Measurements from ENCODE around the gene TRPT1.

Gene TRPT1

GRCh38 chr11:64255135-64256128 lies 29.4 kb upstream of the TRPT1 start:
- peak; percentile 96 for TF ChIP-seq KLF1 (tag by site-specific recombination; IDR thresholded peaks at IDR 0.05)
- TF ChIP-seq BCL11B (tag by site-specific recombination; IDR thresholded peaks at IDR 0.05; ENCODE audit: low read depth) = peak; percentile 74; the same call in 1 of the 2 replicates
- TF ChIP-seq ZNF24 (tag by site-specific recombination; IDR thresholded peaks at IDR 0.05) = no peak
- Histone ChIP-seq H3K4me1 (ENCODE audit: control insufficient read depth, insufficient read depth, low read length) (peaks cover 10% of the 10 kb centered on the region), H3K9me3 (ENCODE audit: control insufficient read depth, insufficient read depth, low read depth, low read length) (no peaks in the 10 kb centered on the region), H3K27ac (ENCODE audit: extremely low read depth, low read depth, low read length) (no peak overlapping the region), H3K36me3 (ENCODE audit: control insufficient read depth in 2 of 2, insufficient read depth in 1 of 2, low read length in 2 of 2) (peaks cover 0 to 52% of the 10 kb centered on the region in 2 experiments; a peak in 2 of 3 replicates), H3K4me3 (ENCODE audit: low read depth, low read length) (no peak overlapping the region)
- ChIA-PET CTCF (interaction anchor here (0.6 to 1.9 kb wide), 9 partner anchors 9 to 1967 kb away, joined by 3 to 5 read pairs (median 3); partner anchors contain the start of gene PPP1R14B), POLR2A (interaction anchor here (0.9 to 1.6 kb wide), 6 partner anchors 11 to 16 kb away, joined by 3 to 6 read pairs (median 3); no protein-coding TSS in a partner anchor)

GRCh38 chr11:64254326-64254725 lies 28.3 kb upstream of the TRPT1 start:
- CTCF ChIA-PET = interaction anchor here (1.9 kb wide), 1 partner anchor 8 kb away, joined by 5 read pairs; the partner anchor contains the start of gene PPP1R14B
- POLR2A ChIA-PET = interaction anchor here (1.0 to 1.6 kb wide), 4 partner anchors 13 to 69 kb away, joined by 3 to 4 read pairs (median 3); partner anchors contain the start of genes FKBP2 and STIP1

GRCh38 chr11:64253481-64253880 lies 27.5 kb upstream of the TRPT1 start:
- Histone ChIP-seq H3K4me1 (ENCODE audit: control insufficient read depth, insufficient read depth, low read length) (peaks cover 10% of the 10 kb centered on the region), H3K36me3 (ENCODE audit: control insufficient read depth in 2 of 2, insufficient read depth in 1 of 2, low read length in 2 of 2) (peaks cover 0 to 33% of the 10 kb centered on the region in 2 experiments; a peak in 2 of 3 replicates), H3K27ac (ENCODE audit: extremely low read depth, low read depth, low read length) (no peak overlapping the region), H3K9me3 (ENCODE audit: control insufficient read depth, insufficient read depth, low read depth, low read length) (no peaks in the 10 kb centered on the region), H3K4me3 (ENCODE audit: low read depth, low read length) (no peak overlapping the region)
- CTCF ChIA-PET = no interaction called here
- POLR2A ChIA-PET = interaction anchor here (1.0 to 1.6 kb wide), 3 partner anchors 12 to 68 kb away, joined by 3 to 4 read pairs (median 3); partner anchors contain the start of genes FKBP2 and STIP1
- no peak for TF ChIP-seq GFI1B (tag by site-specific recombination; IDR thresholded peaks at IDR 0.05)
- no peak for TF ChIP-seq BCL6B (tag by site-specific recombination; IDR thresholded peaks at IDR 0.05)
- TF ChIP-seq ZNF701 (tag by site-specific recombination; IDR thresholded peaks at IDR 0.05) = no peak
- TF ChIP-seq ZSCAN4 (tag by site-specific recombination; IDR thresholded peaks at IDR 0.05) = no peak
- TF ChIP-seq OSR2 (tag by site-specific recombination; IDR thresholded peaks at IDR 0.05) = no peak
- TF ChIP-seq ZNF341 (tag by site-specific recombination; IDR thresholded peaks at IDR 0.05; ENCODE audit: low read depth) = no peak
- TF ChIP-seq GLI4 (tag by site-specific recombination; IDR thresholded peaks at IDR 0.05) = no peak
- TF ChIP-seq SALL2 (tag by site-specific recombination; IDR thresholded peaks at IDR 0.05; ENCODE audit: borderline replicate concordance) = no peak
- no peak for TF ChIP-seq ZNF214 (tag by site-specific recombination; IDR thresholded peaks at IDR 0.05; ENCODE audit: borderline replicate concordance)

More at GRCh38 chr11:64254326-64254725, 28.3 kb upstream of the TRPT1 start:
- H3K36me3 ChIP-seq (ENCODE audit: control insufficient read depth in 2 of 2, insufficient read depth in 1 of 2, low read length in 2 of 2) = peaks cover 0 to 41% of the 10 kb centered on the region in 2 experiments; a peak in 2 of 3 replicates
- H3K4me3 ChIP-seq (ENCODE audit: low read depth, low read length) = no peak overlapping the region
- no peak for TF ChIP-seq GLI4 (tag by site-specific recombination; IDR thresholded peaks at IDR 0.05)
- no peak for TF ChIP-seq ZNF791 (tag by site-specific recombination; IDR thresholded peaks at IDR 0.05)
- TF ChIP-seq TSHZ1 (tag by site-specific recombination; IDR thresholded peaks at IDR 0.05; ENCODE audit: borderline replicate concordance) = no peak
- no peak for TF ChIP-seq HOXA7 (CRISPR knock-in tag; IDR thresholded peaks at IDR 0.05; ENCODE audit: borderline replicate concordance)
- TF ChIP-seq KLF17 (tag by site-specific recombination; IDR thresholded peaks at IDR 0.05) = no peak
- TF ChIP-seq ZNF138 (tag by site-specific recombination; IDR thresholded peaks at IDR 0.05; ENCODE audit: borderline replicate concordance) = no peak
- no peak for TF ChIP-seq ZBTB17 (tag by site-specific recombination; IDR thresholded peaks at IDR 0.05)
- no peak for TF ChIP-seq ZNF37A (tag by site-specific recombination; IDR thresholded peaks at IDR 0.05)
- no peak for TF ChIP-seq ZNF426 (tag by site-specific recombination; IDR thresholded peaks at IDR 0.05)
- TF ChIP-seq ZNF843 (tag by site-specific recombination; IDR thresholded peaks at IDR 0.05) = no peak
- H3K27ac ChIP-seq (ENCODE audit: extremely low read depth, low read depth, low read length) = no peak overlapping the region
- no peaks in the 10 kb centered on the region for H3K9me3 ChIP-seq (ENCODE audit: control insufficient read depth, insufficient read depth, low read depth, low read length)
- peaks cover 10% of the 10 kb centered on the region for H3K4me1 ChIP-seq (ENCODE audit: control insufficient read depth, insufficient read depth, low read length)

Data from HEK293 (cell line).